Activated CD4-positive, alpha-beta T cell treated with anti-CD3 and anti-CD28 coated beads, Interleukin-2, amount 10 ng/mL, durations not matched to agents 7 days and 5 days (primary cell): ENCODE measurements around the gene AUTS2. TPM values are rescaled to one million over a fixed set of nuclear protein-coding genes. Genes with fewer than 3 reads are reported as not detected.

Experiments
- CTCF ChIA-PET: fragments of 350-600 bp; sonication (Branson Sonifier 250); formaldehyde crosslinking; loops from one replicate; lab custom pipeline; 2021; ENCODE audit warnings: antibody characterized with exemption; lab: Charles Lee
- POLR2A ChIA-PET: fragments of 350-600 bp; sonication (Branson Sonifier 250); formaldehyde crosslinking; loops from one replicate; lab custom pipeline; 2021; ENCODE audit warnings: antibody characterized with exemption; lab: Charles Lee
- DNase-seq: peaks from one replicate; pipeline ENCODE4 v3.0.0-alpha.2; 2020
- H3K27ac Mint-ChIP-seq: one replicate; pipeline ENCODE4 v1.8.0; 2021; ENCODE audit warnings: mild to moderate bottlenecking, moderate library complexity, mixed read lengths
- H3K27me3 Mint-ChIP-seq: one replicate; pipeline ENCODE4 v1.8.0; 2021; ENCODE audit warnings: mixed read lengths
- H3K36me3 Mint-ChIP-seq: one replicate; pipeline ENCODE4 v1.8.0; 2021; ENCODE audit warnings: low read depth, mixed read lengths
- H3K4me1 Mint-ChIP-seq: one replicate; pipeline ENCODE4 v1.8.0; 2021; ENCODE audit warnings: mixed read lengths
- H3K4me3 Mint-ChIP-seq: one replicate; pipeline ENCODE4 v1.8.0; 2021; ENCODE audit warnings: mild to moderate bottlenecking, moderate library complexity, mixed read lengths
- H3K9me3 Mint-ChIP-seq: one replicate; pipeline ENCODE4 v1.8.0; 2021; ENCODE audit warnings: mixed read lengths
- total RNA-seq, 2 experiments: library from RNA; stranded (reverse); gene quantifications; one replicate each; pipeline ENCODE4 v1.2.3, GENCODE V29; 2021

The AUTS2 gene
- total RNA-seq, 2 experiments from 2014 or later, result 13.9 to 18.9 TPM

GRCh38 chr7:69880840-69881239 is 282.6 kb downstream of the AUTS2 start:
- no peak overlapping the region for H3K27ac Mint-ChIP-seq
- no peak for DNase-seq
- POLR2A ChIA-PET, result no interaction called here
- H3K4me1 Mint-ChIP-seq, result no peaks in the 10 kb centered on the region
- no peaks in the 10 kb centered on the region for H3K27me3 Mint-ChIP-seq
- no peak overlapping the region for H3K4me3 Mint-ChIP-seq
- H3K36me3 Mint-ChIP-seq, result no peaks in the 10 kb centered on the region
- H3K9me3 Mint-ChIP-seq, result no peaks in the 10 kb centered on the region
- CTCF ChIA-PET, result no interaction called here

- no peaks in the 10 kb centered on the region for H3K27me3 Mint-ChIP-seq
- no peak overlapping the region for H3K27ac Mint-ChIP-seq
- no peaks in the 10 kb centered on the region for H3K4me1 Mint-ChIP-seq
- H3K36me3 Mint-ChIP-seq, result no peaks in the 10 kb centered on the region
- ChIA-PET CTCF (no interaction called here), POLR2A (no interaction called here)
- no peak for DNase-seq
- no peak overlapping the region for H3K4me3 Mint-ChIP-seq
- H3K9me3 Mint-ChIP-seq, result no peaks in the 10 kb centered on the region
These were observed 284.0 kb downstream of the AUTS2 start for GRCh38 chr7:69882269-69882668.

DNA sequence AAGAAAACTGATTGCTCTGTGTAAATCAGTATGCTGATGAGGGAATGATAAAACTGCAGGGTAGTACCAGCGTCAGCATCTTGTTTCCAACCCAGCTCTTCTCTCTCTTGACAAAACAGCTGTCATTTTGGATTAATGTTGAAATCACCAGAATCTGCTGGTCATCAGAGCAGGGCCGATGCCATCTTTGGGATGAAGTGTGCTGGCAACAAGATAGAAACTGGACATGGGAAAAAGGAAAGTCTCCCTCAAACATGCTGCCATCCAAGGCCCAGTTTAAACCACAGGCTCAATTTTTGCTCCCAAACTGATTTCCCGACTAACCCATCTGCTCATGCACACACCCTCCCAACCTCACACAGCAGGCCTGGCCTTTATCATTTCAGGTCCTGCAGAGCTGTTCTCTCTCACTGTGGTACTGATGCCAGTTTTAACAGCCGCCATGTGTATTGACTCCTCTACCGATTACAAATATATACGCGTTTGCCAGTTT is 285.2 kb downstream of the AUTS2 start:
- no peaks in the 10 kb centered on the region for H3K36me3 Mint-ChIP-seq
- no peak overlapping the region for H3K27ac Mint-ChIP-seq

GRCh38 chr7:69885431-69885830 is 287.2 kb downstream of the AUTS2 start:
- H3K4me3 Mint-ChIP-seq, result no peak overlapping the region
- no peaks in the 10 kb centered on the region for H3K9me3 Mint-ChIP-seq
- H3K36me3 Mint-ChIP-seq, result no peaks in the 10 kb centered on the region
- no peak for DNase-seq
- no peaks in the 10 kb centered on the region for H3K4me1 Mint-ChIP-seq
- ChIA-PET CTCF (no interaction called here), POLR2A (no interaction called here)
- no peak overlapping the region for H3K27ac Mint-ChIP-seq
- no peaks in the 10 kb centered on the region for H3K27me3 Mint-ChIP-seq

More for the DNA sequence above, 285.2 kb downstream of the AUTS2 start:
- no peaks in the 10 kb centered on the region for H3K27me3 Mint-ChIP-seq
- POLR2A ChIA-PET, result no interaction called here
- DNase-seq, result no peak
- H3K4me3 Mint-ChIP-seq, result no peak overlapping the region
- CTCF ChIA-PET, result no interaction called here
- H3K9me3 Mint-ChIP-seq, result no peaks in the 10 kb centered on the region
- no peaks in the 10 kb centered on the region for H3K4me1 Mint-ChIP-seq

- no peaks in the 10 kb centered on the region for H3K4me1 Mint-ChIP-seq
- no peaks in the 10 kb centered on the region for H3K36me3 Mint-ChIP-seq
- CTCF ChIA-PET, result no interaction called here
- H3K27me3 Mint-ChIP-seq, result no peaks in the 10 kb centered on the region
- POLR2A ChIA-PET, result no interaction called here
- no peak for DNase-seq
- H3K4me3 Mint-ChIP-seq, result no peak overlapping the region
- H3K27ac Mint-ChIP-seq, result no peak overlapping the region
- no peaks in the 10 kb centered on the region for H3K9me3 Mint-ChIP-seq
These were observed 291.2 kb downstream of the AUTS2 start for GRCh38 chr7:69889338-69889975.

- Mint-ChIP-seq H3K4me3 (no peak overlapping the region), H3K27me3 (no peaks in the 10 kb centered on the region), H3K9me3 (no peaks in the 10 kb centered on the region), H3K4me1 (no peaks in the 10 kb centered on the region), H3K36me3 (no peaks in the 10 kb centered on the region), H3K27ac (no peak overlapping the region)
- CTCF ChIA-PET, result no interaction called here
- POLR2A ChIA-PET, result no interaction called here
- no peak for DNase-seq
These were observed 291.7 kb downstream of the AUTS2 start for GRCh38 chr7:69889976-69890351.

DNA sequence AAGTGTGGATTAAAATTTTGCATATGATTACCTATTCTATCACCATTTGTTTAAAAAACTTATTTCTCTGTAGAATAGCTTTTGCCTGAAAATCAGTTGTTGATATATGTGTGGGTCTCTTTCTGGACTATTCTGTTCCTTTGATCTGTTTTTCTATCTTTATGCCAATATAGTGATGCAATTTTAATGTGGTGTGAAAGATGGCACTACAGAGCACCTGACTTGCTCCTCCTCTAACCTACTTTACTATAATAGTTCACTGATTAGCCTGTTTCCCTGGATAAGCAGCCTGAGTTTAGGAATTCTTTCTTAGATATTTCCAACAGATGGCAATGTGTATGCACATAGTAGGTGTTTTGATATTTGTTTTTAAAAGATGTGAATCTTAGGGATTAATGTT is 294.5 kb downstream of the AUTS2 start:
- ChIA-PET CTCF (no interaction called here), POLR2A (no interaction called here)
- no peaks in the 10 kb centered on the region for H3K9me3 Mint-ChIP-seq
- no peak overlapping the region for H3K27ac Mint-ChIP-seq
- DNase-seq, result no peak
- no peaks in the 10 kb centered on the region for H3K27me3 Mint-ChIP-seq
- no peak overlapping the region for H3K4me3 Mint-ChIP-seq
- H3K36me3 Mint-ChIP-seq, result no peaks in the 10 kb centered on the region
- H3K4me1 Mint-ChIP-seq, result no peaks in the 10 kb centered on the region

DNA sequence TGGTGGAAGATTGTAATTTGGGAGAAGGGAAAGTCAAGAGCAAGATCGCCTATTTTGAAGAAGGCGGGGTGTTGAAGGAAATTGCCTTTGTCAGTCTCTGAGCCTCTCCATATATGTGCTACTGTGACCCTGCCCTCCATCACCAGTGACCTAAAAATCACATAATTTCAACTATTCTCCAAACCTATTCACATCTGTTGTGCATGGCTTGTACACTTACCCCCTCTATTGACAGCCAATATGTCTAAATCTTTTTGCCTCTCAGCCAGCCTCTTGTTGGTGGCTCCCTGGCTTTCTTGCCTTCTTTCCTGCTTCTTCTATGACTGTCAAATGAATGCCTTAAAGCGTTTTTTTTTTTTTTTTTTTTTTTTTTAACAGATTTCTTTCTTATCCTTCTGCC is 295.6 kb downstream of the AUTS2 start:
- no peaks in the 10 kb centered on the region for H3K4me1 Mint-ChIP-seq
- H3K4me3 Mint-ChIP-seq, result no peak overlapping the region
- H3K9me3 Mint-ChIP-seq, result no peaks in the 10 kb centered on the region
- no peaks in the 10 kb centered on the region for H3K36me3 Mint-ChIP-seq
- POLR2A ChIA-PET, result no interaction called here
- no peaks in the 10 kb centered on the region for H3K27me3 Mint-ChIP-seq
- no peak for DNase-seq
- CTCF ChIA-PET, result no interaction called here
- H3K27ac Mint-ChIP-seq, result no peak overlapping the region

DNA sequence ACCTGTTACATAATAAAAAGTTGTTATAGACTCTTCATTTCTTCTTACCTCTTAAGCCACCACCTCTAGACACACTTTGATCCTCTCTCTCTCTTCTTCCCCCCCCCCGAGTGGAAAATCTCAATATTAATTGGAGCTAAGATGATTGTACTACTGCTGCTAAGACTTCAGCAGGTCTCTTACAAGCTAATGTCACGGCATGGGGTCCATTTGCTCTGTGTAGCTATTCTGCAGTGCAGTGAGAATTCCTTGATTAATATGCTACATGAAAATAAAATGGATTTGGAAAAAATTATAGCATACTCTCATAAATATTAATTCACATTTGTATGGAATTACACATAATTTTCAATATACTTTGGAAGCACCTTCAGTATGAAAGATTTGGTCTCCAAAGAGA is 297.2 kb downstream of the AUTS2 start:
- Mint-ChIP-seq H3K9me3 (no peaks in the 10 kb centered on the region), H3K4me3 (no peak overlapping the region), H3K27me3 (no peaks in the 10 kb centered on the region), H3K4me1 (no peaks in the 10 kb centered on the region), H3K27ac (no peak overlapping the region), H3K36me3 (no peaks in the 10 kb centered on the region)
- DNase-seq, result no peak
- ChIA-PET CTCF (interaction anchor here (0.6 kb wide), 1 partner anchor 244 kb away, joined by 3 read pairs; no protein-coding TSS in a partner anchor), POLR2A (no interaction called here)

- ChIA-PET POLR2A (no interaction called here), CTCF (interaction anchor here (0.6 kb wide), 1 partner anchor 244 kb away, joined by 3 read pairs; no protein-coding TSS in a partner anchor)
- no peaks in the 10 kb centered on the region for H3K27me3 Mint-ChIP-seq
- H3K36me3 Mint-ChIP-seq, result no peaks in the 10 kb centered on the region
- H3K4me3 Mint-ChIP-seq, result no peak overlapping the region
- H3K27ac Mint-ChIP-seq, result no peak overlapping the region
- H3K4me1 Mint-ChIP-seq, result no peaks in the 10 kb centered on the region
- DNase-seq, result no peak
- no peaks in the 10 kb centered on the region for H3K9me3 Mint-ChIP-seq
These were observed 297.8 kb downstream of the AUTS2 start for GRCh38 chr7:69896121-69896520.

GRCh38 chr7:69898189-69898588 is 299.9 kb downstream of the AUTS2 start:
- ChIA-PET POLR2A (no interaction called here), CTCF (no interaction called here)
- Mint-ChIP-seq H3K27ac (no peak overlapping the region), H3K4me3 (no peak overlapping the region), H3K4me1 (no peaks in the 10 kb centered on the region), H3K27me3 (peaks cover 3% of the 10 kb centered on the region), H3K9me3 (no peaks in the 10 kb centered on the region), H3K36me3 (no peaks in the 10 kb centered on the region)
- DNase-seq, result no peak

DNA sequence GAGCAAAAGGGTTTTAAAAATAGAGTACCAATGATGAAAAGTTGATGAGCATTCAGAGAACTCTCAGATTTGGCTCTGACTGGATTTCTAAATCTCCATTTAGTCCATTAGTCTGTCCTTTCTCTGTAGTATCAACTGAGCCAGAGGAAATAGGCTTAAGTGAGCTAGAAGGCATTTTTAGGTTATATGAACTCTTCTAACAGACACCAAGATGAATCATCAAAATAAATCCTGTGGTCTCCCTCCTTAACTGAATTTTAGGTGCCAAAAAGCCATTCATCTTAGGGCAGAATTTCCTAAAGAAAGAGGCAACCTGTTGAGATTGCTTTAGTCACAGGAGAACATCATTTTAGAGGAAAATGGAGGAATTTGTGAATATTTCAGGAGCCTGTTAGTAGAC is 305.1 kb downstream of the AUTS2 start:
- DNase-seq, result no peak
- Mint-ChIP-seq H3K27me3 (peaks cover 3% of the 10 kb centered on the region), H3K4me1 (no peaks in the 10 kb centered on the region), H3K9me3 (no peaks in the 10 kb centered on the region), H3K27ac (no peak overlapping the region), H3K36me3 (no peaks in the 10 kb centered on the region), H3K4me3 (no peak overlapping the region)
- ChIA-PET CTCF (no interaction called here), POLR2A (no interaction called here)

GRCh38 chr7:69906283-69906995 is 308.2 kb downstream of the AUTS2 start:
- Mint-ChIP-seq H3K4me3 (no peak overlapping the region), H3K9me3 (no peaks in the 10 kb centered on the region), H3K27me3 (peaks cover 3% of the 10 kb centered on the region), H3K4me1 (no peaks in the 10 kb centered on the region), H3K27ac (no peak overlapping the region), H3K36me3 (no peaks in the 10 kb centered on the region)
- ChIA-PET CTCF (no interaction called here), POLR2A (no interaction called here)
- no peak for DNase-seq
